H1 (cell line): ENCODE measurements around the gene NCK2. TPM values are rescaled to one million over a fixed set of nuclear protein-coding genes. Genes with fewer than 3 reads are reported as not detected.

Experiments used
- CTCF ChIA-PET: fragments of 300-600 bp; sonication (Branson Sonifier 250); formaldehyde crosslinking; loops from one replicate; lab custom pipeline; 2021; ENCODE audit not compliant: partially characterized antibody; lab: Charles Lee
- POLR2A ChIA-PET: fragments of 300-600 bp; sonication (Branson Sonifier 250); formaldehyde crosslinking; loops from one replicate; lab custom pipeline; 2021; ENCODE audit warnings: inconsistent platforms; ENCODE audit not compliant: partially characterized antibody; lab: Charles Lee
- DNase-seq, 2 experiments: peaks; one replicate each; pipeline versions ENCODE4 v3.0.0 to v3.0.0-alpha.2; 2010 to 2022; ENCODE audit warnings: low spot score in 2 of 2, low read depth in 1 of 2, mixed read lengths in 1 of 2
- FAIRE-seq: peaks from 2 replicates; lab custom pipeline; 2011; peaks lifted over from hg19 to GRCh38; lab: Jason Lieb, UNC
- H2AFZ ChIP-seq: 2 replicates; pipeline ENCODE4 v1.8.1; 2012; ENCODE audit warnings: low read length, inconsistent platforms
- H2AK5ac ChIP-seq: 2 replicates; pipeline ENCODE4 v1.6.1; 2013; ENCODE audit warnings: low read depth, low read length
- H2BK120ac ChIP-seq: replicated peaks from 2 replicates; pipeline ENCODE3; 2013; ENCODE audit warnings: low read depth, low read length, inconsistent platforms
- H2BK12ac ChIP-seq: 2 replicates; pipeline ENCODE4 v1.6.1; 2013; ENCODE audit warnings: low read depth, low read length
- H2BK15ac ChIP-seq: 2 replicates; pipeline ENCODE4 v1.6.1; 2013; ENCODE audit warnings: low read length
- H2BK20ac ChIP-seq: 2 replicates; pipeline ENCODE4 v1.6.1; 2013; ENCODE audit warnings: low read length
- H2BK5ac ChIP-seq: 2 replicates; pipeline ENCODE4 v1.6.1; 2013; ENCODE audit warnings: low read depth, low read length
- H3K14ac ChIP-seq: 2 replicates; pipeline ENCODE4 v1.6.1; 2013; ENCODE audit warnings: inconsistent platforms; ENCODE audit not compliant: insufficient read length
- H3K18ac ChIP-seq: 2 replicates; pipeline ENCODE4 v1.6.1; 2013; ENCODE audit warnings: low read length; ENCODE audit errors: extremely low read depth
- H3K23ac ChIP-seq: 2 replicates; pipeline ENCODE4 v1.6.1; 2013; ENCODE audit warnings: inconsistent platforms; ENCODE audit not compliant: insufficient read length
- H3K23me2 ChIP-seq: 2 replicates; pipeline ENCODE4 v1.6.1; 2013; ENCODE audit warnings: low read depth, low read length
- H3K27ac ChIP-seq: 2 replicates; pipeline ENCODE4 v1.6.1; 2011; ENCODE audit warnings: low read depth, low read length, inconsistent platforms
- H3K27me3 ChIP-seq, 4 experiments: replicated peaks in 1 of 4; 1 replicate in 1 of 4; 2 replicates in 3 of 4; pipeline versions ENCODE4 v1.6.1 to v1.8.1; 2011 to 2013; ENCODE audit warnings: low read length in 3 of 4, mild to moderate bottlenecking in 3 of 4, inconsistent platforms in 2 of 4, mixed read lengths in 2 of 4, moderate library complexity in 1 of 4; ENCODE audit not compliant: control insufficient read depth in 3 of 4, insufficient read depth in 3 of 4; ENCODE audit errors: extremely low read depth in 1 of 4
- H3K36me3 ChIP-seq, 4 experiments: 2 replicates each; pipeline versions ENCODE4 v1.6.1 to v1.8.1; 2011 to 2013; ENCODE audit warnings: mild to moderate bottlenecking in 4 of 4, low read length in 3 of 4, moderate library complexity in 2 of 4, control low read depth in 1 of 4, inconsistent platforms in 1 of 4; ENCODE audit not compliant: insufficient read depth in 4 of 4, control insufficient read depth in 2 of 4
- H3K4ac ChIP-seq: replicated peaks from 2 replicates; pipeline ENCODE3; 2013; ENCODE audit warnings: low read length, low read depth, mixed read lengths, inconsistent platforms; ENCODE audit not compliant: insufficient read length
- H3K4me1 ChIP-seq, 4 experiments: replicated peaks in 1 of 4; 1 replicate in 1 of 4; 2 replicates in 3 of 4; pipeline versions ENCODE4 v1.6.1 to v1.8.1; 2011 to 2013; ENCODE audit warnings: low read length in 3 of 4, inconsistent platforms in 2 of 4, mixed read lengths in 1 of 4; ENCODE audit not compliant: insufficient read depth in 4 of 4, control insufficient read depth in 3 of 4
- H3K4me2 ChIP-seq, 2 experiments: 2 replicates each; pipeline versions ENCODE4 v1.6.1 to v1.8.1; 2011 to 2013; ENCODE audit warnings: low read depth in 2 of 2, low read length in 2 of 2, control low read depth in 1 of 2, inconsistent platforms in 1 of 2, mild to moderate bottlenecking in 1 of 2; ENCODE audit not compliant: insufficient read depth in 1 of 2
- H3K4me3 ChIP-seq, 4 experiments: fragments of 200-600, 300-600 bp in 1 of 4; sonication (generic), shearing (Covaris generic), sonication (Bioruptor Twin) in 1 of 4; 2 replicates each; pipeline versions ENCODE4 v1.5.1 to v1.8.1; 2011 to 2016; ENCODE audit warnings: low read length in 4 of 4, low read depth in 3 of 4, control low read depth in 2 of 4, inconsistent platforms in 2 of 4, mild to moderate bottlenecking in 2 of 4, mixed read lengths in 1 of 4, moderate library complexity in 1 of 4; ENCODE audit not compliant: insufficient read depth in 2 of 4; ENCODE audit errors: extremely low read depth in 1 of 4
- H3K56ac ChIP-seq: replicated peaks from 2 replicates; pipeline ENCODE3; 2013; ENCODE audit warnings: low read depth, mild to moderate bottlenecking, mixed read lengths, low read length, inconsistent platforms; ENCODE audit not compliant: insufficient read length
- H3K79me1 ChIP-seq: 2 replicates; pipeline ENCODE4 v1.6.1; 2013; ENCODE audit warnings: low read depth, low read length, control low read depth
- H3K79me2 ChIP-seq, 2 experiments: 2 replicates each; pipeline versions ENCODE4 v1.6.1 to v1.8.1; 2012 to 2013; ENCODE audit warnings: low read length in 2 of 2, mild to moderate bottlenecking in 2 of 2, inconsistent platforms in 1 of 2; ENCODE audit not compliant: insufficient read depth in 2 of 2, control insufficient read depth in 1 of 2
- H3K9ac ChIP-seq, 4 experiments: replicated peaks in 1 of 4; 1 replicate in 1 of 4; 2 replicates in 3 of 4; pipeline versions ENCODE4 v1.6.1 to v1.8.1; 2011 to 2013; ENCODE audit warnings: low read depth in 3 of 4, low read length in 3 of 4, control low read depth in 2 of 4, mild to moderate bottlenecking in 2 of 4, moderate library complexity in 2 of 4, inconsistent platforms in 1 of 4; ENCODE audit errors: extremely low read depth in 1 of 4
- H3K9me3 ChIP-seq, 2 experiments: 2 replicates each; pipeline versions ENCODE4 v1.6.1 to v1.8.1; 2012 to 2013; ENCODE audit warnings: mild to moderate bottlenecking in 2 of 2, moderate library complexity in 2 of 2, control low read depth in 1 of 2, inconsistent platforms in 1 of 2, low read depth in 1 of 2, low read length in 1 of 2, mixed read lengths in 1 of 2; ENCODE audit not compliant: insufficient read depth in 2 of 2
- H4K20me1 ChIP-seq, 2 experiments: replicated peaks in 1 of 2; 2 replicates each; pipeline versions ENCODE3 to v1.8.1; 2011 to 2013; ENCODE audit warnings: inconsistent platforms in 2 of 2, low read length in 2 of 2, mild to moderate bottlenecking in 1 of 2; ENCODE audit not compliant: insufficient read depth in 2 of 2, control insufficient read depth in 1 of 2
- H4K5ac ChIP-seq: 2 replicates; pipeline ENCODE4 v1.6.1; 2013; ENCODE audit warnings: low read length, low read depth, mixed read lengths, inconsistent platforms; ENCODE audit not compliant: insufficient read length
- H4K8ac ChIP-seq: 2 replicates; pipeline ENCODE4 v1.8.0; 2013; ENCODE audit warnings: mild to moderate bottlenecking, moderate library complexity, low read length, inconsistent platforms; ENCODE audit not compliant: insufficient read depth; ENCODE audit errors: extremely low read depth
- H4K91ac ChIP-seq: replicated peaks from 2 replicates; pipeline ENCODE3; 2013; ENCODE audit warnings: low read length, mixed read lengths, inconsistent platforms; ENCODE audit not compliant: insufficient read length
- ATF2 ChIP-seq: IDR thresholded peaks from 2 replicates; pipeline ENCODE4 v1.6.1; 2012; ENCODE audit warnings: low read length, inconsistent platforms
- CREB1 ChIP-seq: IDR thresholded peaks from 2 replicates; pipeline ENCODE4 v1.6.1; 2012; ENCODE audit warnings: inconsistent platforms
- KDM1A ChIP-seq: fragments of 200-600, 300-600 bp; sonication (generic); IDR thresholded peaks from 2 replicates; pipeline ENCODE4 v1.7.1; 2016; ENCODE audit warnings: mild to moderate bottlenecking, low read length, borderline replicate concordance
- NANOG ChIP-seq: IDR thresholded peaks from 2 replicates; pipeline ENCODE4 v1.6.1; 2011; ENCODE audit warnings: low read length, low read depth, mild to moderate bottlenecking, inconsistent platforms; ENCODE audit not compliant: insufficient read depth, poor library complexity, severe bottlenecking
- RAD21 ChIP-seq, 2 experiments: IDR thresholded peaks in 1 of 2; conservative IDR thresholded peaks in 1 of 2; 2 replicates each; pipeline ENCODE4 v1.6.1; 2011; ENCODE audit warnings: low read depth in 2 of 2, low read length in 2 of 2, improper control_type of control experiment in 1 of 2, inconsistent platforms in 1 of 2, mild to moderate bottlenecking in 1 of 2, moderate library complexity in 1 of 2
- RNF2 ChIP-seq: fragments of 200-900, 300-1000 bp; sonication (generic); IDR thresholded peaks from 2 replicates; pipeline ENCODE4 v1.7.1; 2016; ENCODE audit warnings: borderline replicate concordance, low read depth, mild to moderate bottlenecking, antibody characterized with exemption, low read length; ENCODE audit not compliant: poor library complexity, severe bottlenecking; ENCODE audit errors: missing control alignments
- SIN3A ChIP-seq, 2 experiments: IDR thresholded peaks in 1 of 2; conservative IDR thresholded peaks in 1 of 2; 2 replicates each; pipeline ENCODE4 v1.6.1; 2011 to 2012; ENCODE audit warnings: low read length in 2 of 2, improper control_type of control experiment in 1 of 2, low read depth in 1 of 2, mild to moderate bottlenecking in 1 of 2
- WGBS, 2 experiments: shearing (Covaris generic) in 1 of 2; methylation state at CpG; one replicate each; pipeline versions ENCODE4 v1.1.6 to v1.1.7; 2013 to 2015; ENCODE audit warnings: low lambda C conversion rate in 2 of 2, mixed read lengths in 2 of 2, inconsistent platforms in 1 of 2, low coverage in 1 of 2, missing lambda C conversion rate in 1 of 2; ENCODE audit not compliant: insufficient replicate concordance in 2 of 2, insufficient coverage in 1 of 2, insufficient read length in 1 of 2; ENCODE audit errors: extremely low coverage in 1 of 2, missing lambda C conversion rate in 1 of 2; 5-methylcytosine and 5-hydroxymethylcytosine counted together
- polyA plus RNA-seq, 7 experiments: library from polyadenylated mRNA; depleted of rRNA in 3 of 7; stranded (reverse) in 5 of 7; unstranded in 2 of 7; fragments of >200 nt in 5 of 7; fragments of 200-250 nt in 2 of 7; gene quantifications; 1 replicate in 5 of 7; 2 replicates in 1 of 7; 4 replicates in 1 of 7; pipeline versions ENCODE4 v1.2.1 to v1.2.3, GENCODE V29; 2011 to 2013; ENCODE audit warnings: missing spikeins in 2 of 7, mixed read lengths in 2 of 7
- total RNA-seq: library from RNA; stranded (reverse); fragmentation: NEBNext Ultra II Directional; extraction: Animal tissue kit (Norgen Biotek cat#: 25700); gene quantifications from 2 replicates; pipeline ENCODE4 v1.2.1, GENCODE V29; 2021
- TF ChIP-seq, protein P1 (sequence below): IDR thresholded peaks from 2 replicates; pipeline ENCODE4 v1.6.1; 2011; ENCODE audit warnings: low read depth, mild to moderate bottlenecking, low read length; ENCODE audit not compliant: insufficient read depth

The NCK2 gene
- total and polyA plus RNA-seq, 2 of the 8 experiments (the other 6 are each of a cell fraction or from before 2014, with no cell fraction given): 30.3 to 65.7 TPM

- no peak for FAIRE-seq
Measured at GRCh38 chr2:105911425-105911824, 166.7 kb downstream of the NCK2 start.

More at GRCh38 chr2:105911425-105911824, 166.7 kb downstream of the NCK2 start:
- no peak overlapping the region for H2AFZ ChIP-seq
- H3K9ac ChIP-seq: no peak overlapping the region
- no peak overlapping the region for H2BK20ac ChIP-seq
- H2BK15ac ChIP-seq: no peak overlapping the region
- no peaks in the 10 kb centered on the region for H3K27me3 ChIP-seq
- no peak overlapping the region for H2BK12ac ChIP-seq
- H3K36me3 ChIP-seq: no peaks in the 10 kb centered on the region
- H4K8ac ChIP-seq: no peak overlapping the region
- no peaks in the 10 kb centered on the region for H3K79me2 ChIP-seq
- POLR2A ChIA-PET: no interaction called here
- H3K79me1 ChIP-seq: no peaks in the 10 kb centered on the region
- WGBS, 2 experiments: 70% methylated on average over 3 of the region's 3 CpGs; no CpG with 5 or more reads in 1 of the 2 experiments
- no peaks in the 10 kb centered on the region for H3K4me1 ChIP-seq
- H4K91ac ChIP-seq: no peak overlapping the region
- no peak for DNase-seq
- no peak overlapping the region for H2BK120ac ChIP-seq
- no peaks in the 10 kb centered on the region for H3K23me2 ChIP-seq
- TF ChIP-seq KDM1A (no peak), NANOG (no peak), ATF2 (no peak), CREB1 (no peak), SIN3A (conservative IDR thresholded peaks at IDR 0.05 in 1 of 2, IDR thresholded peaks at IDR 0.05 in 1 of 2; ENCODE audit: low read depth in 1 of 2, low read length in 2 of 2) (no peak), RAD21 (IDR thresholded peaks at IDR 0.05 in 1 of 2, conservative IDR thresholded peaks at IDR 0.05 in 1 of 2; ENCODE audit: low read depth in 2 of 2, low read length in 2 of 2) (no peak), RNF2 (no peak)
- TF ChIP-seq, protein P1, sequence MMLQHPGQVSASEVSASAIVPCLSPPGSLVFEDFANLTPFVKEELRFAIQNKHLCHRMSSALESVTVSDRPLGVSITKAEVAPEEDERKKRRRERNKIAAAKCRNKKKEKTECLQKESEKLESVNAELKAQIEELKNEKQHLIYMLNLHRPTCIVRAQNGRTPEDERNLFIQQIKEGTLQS: no peak
- H3K4ac ChIP-seq: no peak overlapping the region
- no peak overlapping the region for H3K56ac ChIP-seq
- H3K14ac ChIP-seq: no peak overlapping the region
- H3K23ac ChIP-seq: no peak overlapping the region
- no peaks in the 10 kb centered on the region for H4K20me1 ChIP-seq
- H2BK5ac ChIP-seq: no peak overlapping the region
- no peak overlapping the region for H3K4me3 ChIP-seq
- CTCF ChIA-PET: interaction anchor here (1.0 kb wide), 1 partner anchor 367 kb away, joined by 3 read pairs; no protein-coding TSS in a partner anchor
- H2AK5ac ChIP-seq: no peak overlapping the region
- H3K27ac ChIP-seq: no peak overlapping the region
- peaks cover 6 to 12% of the 10 kb centered on the region in 2 experiments; a peak in 2 of 4 replicates for H3K9me3 ChIP-seq
- no peak overlapping the region for H3K4me2 ChIP-seq
- H3K18ac ChIP-seq: no peak overlapping the region
- H4K5ac ChIP-seq: no peak overlapping the region
